DND-41 (cell line): ENCODE data around the gene MBNL3.
"Not testable (repeated sequence)": the region's sequence is repeated elsewhere in the genome, so short reads cannot be mapped to it uniquely, and the experiment has no call there.

Experiments
- ATAC-seq: fragments of 200-7000 bp; cut with Tn5 transposase; 3 replicates; pipeline ENCODE4 v1.9.1; 2021; ENCODE audit warnings: low read depth; ENCODE audit not compliant: insufficient read depth
- DNase-seq: peaks from one replicate; pipeline ENCODE4 v3.0.0-alpha.2; 2020
- H2AFZ ChIP-seq: 2 replicates; pipeline ENCODE4 v1.6.0; 2012; ENCODE audit warnings: low read depth, low read length
- H3K27ac ChIP-seq: 2 replicates; pipeline ENCODE4 v1.5.1; 2012; ENCODE audit warnings: low read length, inconsistent platforms
- H3K27me3 ChIP-seq: fragments of 200-600 bp; sonication (generic); 2 replicates; pipeline ENCODE4 v1.6.0; 2012; ENCODE audit warnings: low read length, mild to moderate bottlenecking, inconsistent platforms; ENCODE audit not compliant: insufficient read depth, poor library complexity
- H3K36me3 ChIP-seq: 2 replicates; pipeline ENCODE4 v1.5.1; 2012; ENCODE audit warnings: low read length, inconsistent platforms; ENCODE audit not compliant: insufficient read depth
- H3K4me1 ChIP-seq: 2 replicates; pipeline ENCODE4 v1.5.1; 2012; ENCODE audit warnings: mild to moderate bottlenecking, low read length; ENCODE audit not compliant: insufficient read depth
- H3K4me2 ChIP-seq: 2 replicates; pipeline ENCODE4 v1.6.0; 2012; ENCODE audit warnings: mild to moderate bottlenecking, moderate library complexity, low read length, inconsistent platforms; ENCODE audit not compliant: insufficient read depth
- H3K4me3 ChIP-seq, 2 experiments: fragments of 200-600 bp in 1 of 2; shearing (Covaris generic) in 1 of 2; 2 replicates each; pipeline ENCODE4 v1.5.1; 2012 to 2016; ENCODE audit warnings: inconsistent platforms in 2 of 2, low read length in 2 of 2, mild to moderate bottlenecking in 2 of 2, low read depth in 1 of 2, moderate library complexity in 1 of 2
- H3K79me2 ChIP-seq: 2 replicates; pipeline ENCODE4 v1.6.0; 2012; ENCODE audit warnings: low read length, inconsistent platforms; ENCODE audit not compliant: insufficient read depth
- H3K9ac ChIP-seq: 2 replicates; pipeline ENCODE4 v1.6.0; 2012; ENCODE audit warnings: low read depth, mild to moderate bottlenecking, inconsistent platforms, low read length, moderate library complexity
- H3K9me3 ChIP-seq: 2 replicates; pipeline ENCODE4 v1.5.1; 2012; ENCODE audit warnings: low read length, moderate library complexity, mild to moderate bottlenecking, inconsistent platforms; ENCODE audit not compliant: insufficient read depth, severe bottlenecking
- H4K20me1 ChIP-seq: 2 replicates; pipeline ENCODE4 v1.6.0; 2012; ENCODE audit warnings: low read length; ENCODE audit not compliant: insufficient read depth
- EZH2 ChIP-seq: IDR thresholded peaks from 3 replicates; pipeline ENCODE4 v1.6.1; 2012; ENCODE audit warnings: borderline replicate concordance, low read depth, mild to moderate bottlenecking, moderate library complexity, low read length, inconsistent platforms; ENCODE audit not compliant: severe bottlenecking
- TF ChIP-seq, protein P1 (sequence below): IDR thresholded peaks from 2 replicates; pipeline ENCODE4 v1.5.1; 2012; ENCODE audit warnings: borderline replicate concordance, low read length, moderate library complexity, mild to moderate bottlenecking; ENCODE audit not compliant: poor library complexity, severe bottlenecking; ENCODE audit errors: extremely low read depth

Gene MBNL3

DNA sequence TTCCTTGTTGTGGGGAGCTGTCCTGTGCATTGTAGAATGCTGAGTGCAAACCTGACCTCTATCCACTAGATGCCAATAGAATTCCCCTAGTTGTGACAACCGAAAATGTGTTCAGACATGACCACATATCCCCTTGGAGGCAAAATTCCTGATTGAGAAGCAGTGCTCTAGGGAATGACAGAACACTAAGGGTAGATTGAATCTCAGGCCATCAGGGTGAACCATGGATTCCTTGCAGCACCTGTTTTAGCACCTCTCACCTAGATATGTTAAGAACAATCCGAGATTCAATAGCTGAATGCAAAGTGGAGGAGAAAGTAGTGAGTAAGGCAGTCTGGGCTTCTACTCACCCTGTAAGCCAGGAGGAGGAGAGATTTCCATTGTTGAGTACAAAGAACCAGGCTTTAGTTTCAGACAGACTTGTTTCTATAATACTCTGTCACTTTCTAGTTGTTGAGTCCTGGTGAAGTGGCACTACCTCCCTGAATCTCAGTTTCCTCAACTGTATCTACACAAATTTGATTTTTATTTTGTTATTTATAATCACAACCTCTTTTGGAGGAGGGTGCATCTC lies 158.6 kb downstream of the MBNL3 start:
- Histone ChIP-seq H3K36me3 (no peaks in the 10 kb centered on the region), H2AFZ (no peak overlapping the region), H3K79me2 (no peaks in the 10 kb centered on the region), H3K4me3 (no peak overlapping the region), H4K20me1 (no peaks in the 10 kb centered on the region), H3K27ac (no peak overlapping the region), H3K27me3 (no peaks in the 10 kb centered on the region), H3K4me1 (no peaks in the 10 kb centered on the region), H3K9ac (no peak overlapping the region), H3K9me3 (no peaks in the 10 kb centered on the region), H3K4me2 (no peak overlapping the region)
- DNase-seq, result no peak
- no peak for TF ChIP-seq EZH2
- TF ChIP-seq, protein P1, sequence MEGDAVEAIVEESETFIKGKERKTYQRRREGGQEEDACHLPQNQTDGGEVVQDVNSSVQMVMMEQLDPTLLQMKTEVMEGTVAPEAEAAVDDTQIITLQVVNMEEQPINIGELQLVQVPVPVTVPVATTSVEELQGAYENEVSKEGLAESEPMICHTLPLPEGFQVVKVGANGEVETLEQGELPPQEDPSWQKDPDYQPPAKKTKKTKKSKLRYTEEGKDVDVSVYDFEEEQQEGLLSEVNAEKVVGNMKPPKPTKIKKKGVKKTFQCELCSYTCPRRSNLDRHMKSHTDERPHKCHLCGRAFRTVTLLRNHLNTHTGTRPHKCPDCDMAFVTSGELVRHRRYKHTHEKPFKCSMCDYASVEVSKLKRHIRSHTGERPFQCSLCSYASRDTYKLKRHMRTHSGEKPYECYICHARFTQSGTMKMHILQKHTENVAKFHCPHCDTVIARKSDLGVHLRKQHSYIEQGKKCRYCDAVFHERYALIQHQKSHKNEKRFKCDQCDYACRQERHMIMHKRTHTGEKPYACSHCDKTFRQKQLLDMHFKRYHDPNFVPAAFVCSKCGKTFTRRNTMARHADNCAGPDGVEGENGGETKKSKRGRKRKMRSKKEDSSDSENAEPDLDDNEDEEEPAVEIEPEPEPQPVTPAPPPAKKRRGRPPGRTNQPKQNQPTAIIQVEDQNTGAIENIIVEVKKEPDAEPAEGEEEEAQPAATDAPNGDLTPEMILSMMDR, result no peak
- no peak for ATAC-seq

DNA sequence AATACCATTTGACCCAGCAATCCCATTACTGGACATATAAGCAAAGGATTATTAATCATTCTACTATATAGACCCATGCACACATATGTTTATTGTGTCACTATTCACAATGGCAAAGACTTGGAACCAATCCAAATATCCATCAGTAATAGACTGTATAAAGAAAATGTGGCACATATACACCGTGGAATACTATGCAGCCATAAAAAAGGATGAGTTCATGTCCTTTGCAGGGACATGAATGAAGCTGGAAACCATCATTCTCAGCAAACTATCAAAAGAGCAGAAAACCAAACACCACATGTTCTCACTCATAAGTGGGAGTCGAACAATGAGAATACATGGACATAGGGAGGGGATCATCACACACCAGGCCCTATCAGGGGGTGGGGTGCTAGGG lies 161.9 kb downstream of the MBNL3 start:
- not testable (repeated sequence) for DNase-seq, H3K27ac ChIP-seq, H3K79me2 ChIP-seq, H4K20me1 ChIP-seq, H3K4me2 ChIP-seq, H3K4me1 ChIP-seq, H3K36me3 ChIP-seq, H3K9ac ChIP-seq, ATAC-seq, H3K9me3 ChIP-seq, H2AFZ ChIP-seq, H3K27me3 ChIP-seq, H3K4me3 ChIP-seq
